ENCODE results near the gene DSG1.
"Not testable (repeated sequence)": the region's sequence is repeated elsewhere in the genome, so short reads cannot be mapped to it uniquely, and the experiment has no call there.

Gene DSG1

DNA sequence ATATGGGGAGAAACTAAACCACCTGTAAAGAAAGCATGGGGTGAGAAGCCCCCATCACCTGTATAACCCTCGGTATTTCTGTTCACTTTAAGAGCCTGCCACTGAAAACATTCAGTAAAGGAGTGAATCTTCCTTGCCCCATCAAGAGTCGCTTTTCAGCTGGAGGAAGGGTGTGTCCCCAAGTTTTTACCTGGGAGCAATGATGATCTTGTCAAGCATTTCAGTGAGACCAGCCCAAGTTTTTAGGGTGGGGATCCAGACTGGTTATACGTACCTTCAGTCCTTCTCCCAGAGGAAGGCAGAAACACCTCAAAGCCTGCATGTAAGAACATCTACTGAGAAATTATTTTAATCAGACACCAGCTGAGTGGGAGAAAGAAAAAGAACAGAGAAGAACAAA is at the start of gene DSG1:
DSG1 (plus strand) TSS at position 301 of the 400 bp plus-strand sequence. CDS start 141 bp downstream, outside the sequence.
- no peak for DNase-seq

DNA sequence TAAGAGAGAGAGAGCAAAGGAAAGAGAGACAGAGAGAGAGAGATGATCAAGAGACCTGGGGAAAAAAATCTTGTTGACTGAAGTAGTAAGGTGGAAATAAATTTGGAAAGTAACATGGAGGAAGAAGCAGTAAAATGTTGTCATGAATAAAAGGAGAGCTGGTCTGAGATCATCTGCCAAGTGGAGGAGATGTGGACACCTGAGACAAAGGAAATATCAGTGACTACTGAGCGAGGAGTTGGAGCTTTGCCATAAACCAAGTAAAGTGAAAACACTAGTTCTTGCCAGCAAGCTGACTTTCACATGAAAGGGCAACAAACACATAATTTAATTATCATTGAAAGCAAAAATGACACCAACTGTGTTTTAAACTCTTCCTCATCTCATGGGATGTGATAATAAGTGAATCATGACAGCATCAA is 49.0 kb upstream of the DSG1 start:
- DNase-seq: no peak

DNA sequence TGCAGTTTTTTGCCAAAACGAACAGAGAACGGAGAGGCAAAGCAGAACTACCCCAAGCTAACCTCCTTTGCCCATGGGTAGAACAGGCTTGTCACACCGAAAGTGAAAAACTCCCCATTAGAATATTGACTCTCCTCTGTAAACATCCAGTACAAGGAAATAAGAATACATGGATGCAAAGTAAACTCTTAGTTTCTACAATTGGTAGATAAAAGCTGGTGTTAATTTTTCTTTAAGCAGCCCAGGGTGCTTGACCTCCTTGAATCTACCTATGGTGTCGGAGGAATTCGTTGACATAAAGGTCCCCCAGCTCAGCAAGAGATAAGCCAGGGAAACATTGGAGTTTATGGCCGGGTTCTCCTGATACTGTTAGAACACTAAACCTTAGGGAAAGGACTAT is 48.4 kb upstream of the DSG1 start:
- no peak for DNase-seq

DNA sequence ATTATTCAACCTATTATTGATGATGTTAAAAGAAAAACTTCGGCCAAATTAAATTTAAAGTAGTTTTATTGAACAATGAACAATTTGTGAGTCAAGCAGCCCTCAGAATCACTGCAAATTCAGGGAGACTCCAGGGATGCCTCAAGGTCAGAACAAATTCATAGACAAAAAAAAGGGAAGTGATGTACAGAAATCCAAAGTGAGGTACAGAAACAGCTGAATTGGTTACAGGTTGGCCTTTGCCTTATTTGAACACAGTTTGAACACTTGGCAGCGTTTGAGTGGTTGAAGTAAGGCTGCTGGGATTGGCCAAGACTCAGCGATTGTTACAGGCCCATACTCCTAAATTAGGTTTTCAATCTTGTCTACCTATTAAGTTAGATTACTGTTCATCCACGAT is 47.4 kb upstream of the DSG1 start:
- no peak for DNase-seq

- DNase-seq: no peak
Measured at GRCh38 chr18:31273812-31274527, 44.0 kb upstream of the DSG1 start.

- DNase-seq: no peak
Measured at GRCh38 chr18:31274931-31275330, 43.0 kb upstream of the DSG1 start.

- no peak for DNase-seq
Measured at GRCh38 chr18:31275722-31276463, 42.1 kb upstream of the DSG1 start.

GRCh38 chr18:31278609-31279071 is 39.3 kb upstream of the DSG1 start:
- DNase-seq: no peak

DNA sequence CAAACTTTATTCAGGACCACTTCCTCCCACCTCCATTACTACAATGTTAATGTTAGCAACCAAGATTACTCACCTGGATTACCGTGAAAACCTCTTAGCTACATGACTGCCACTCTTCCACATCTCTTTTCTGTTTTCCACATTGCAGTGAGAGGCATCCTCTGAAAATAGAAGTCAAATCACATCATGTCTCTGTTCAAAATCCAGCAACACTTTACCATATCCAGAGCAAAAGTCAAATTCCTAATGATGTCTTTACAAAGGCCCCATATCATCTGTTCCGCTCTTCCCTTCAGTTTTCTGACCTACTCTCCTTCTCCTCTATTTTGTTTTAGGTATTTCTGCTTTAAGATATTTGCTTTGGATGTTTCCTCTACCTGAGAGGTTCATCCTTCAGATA is 37.5 kb upstream of the DSG1 start:
- DNase-seq: no peak

GRCh38 chr18:31281437-31281836 is 36.5 kb upstream of the DSG1 start:
- no peak for DNase-seq

- DNase-seq: not testable (repeated sequence)
Measured at GRCh38 chr18:31289446-31289845, 28.5 kb upstream of the DSG1 start.

DNA sequence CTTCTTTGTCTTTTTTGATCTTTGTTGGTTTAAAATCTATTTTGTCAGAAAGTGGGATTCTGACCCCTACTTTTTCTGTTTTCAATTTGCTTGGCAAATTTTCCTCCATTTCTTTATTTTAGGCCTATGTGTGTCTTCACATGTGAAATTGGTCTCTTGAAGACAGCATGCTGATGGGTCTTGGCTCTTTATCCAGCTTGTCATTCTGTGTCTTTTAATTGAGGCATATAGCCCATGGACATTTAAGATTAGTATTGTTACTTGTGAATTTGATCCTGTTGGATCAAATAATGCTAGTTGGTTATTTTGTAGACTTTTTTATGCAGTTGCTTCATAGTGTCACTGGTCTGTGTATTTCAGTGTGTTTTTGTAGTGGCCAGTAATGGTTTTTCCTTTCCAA is 26.3 kb upstream of the DSG1 start:
- DNase-seq: no peak

DNA sequence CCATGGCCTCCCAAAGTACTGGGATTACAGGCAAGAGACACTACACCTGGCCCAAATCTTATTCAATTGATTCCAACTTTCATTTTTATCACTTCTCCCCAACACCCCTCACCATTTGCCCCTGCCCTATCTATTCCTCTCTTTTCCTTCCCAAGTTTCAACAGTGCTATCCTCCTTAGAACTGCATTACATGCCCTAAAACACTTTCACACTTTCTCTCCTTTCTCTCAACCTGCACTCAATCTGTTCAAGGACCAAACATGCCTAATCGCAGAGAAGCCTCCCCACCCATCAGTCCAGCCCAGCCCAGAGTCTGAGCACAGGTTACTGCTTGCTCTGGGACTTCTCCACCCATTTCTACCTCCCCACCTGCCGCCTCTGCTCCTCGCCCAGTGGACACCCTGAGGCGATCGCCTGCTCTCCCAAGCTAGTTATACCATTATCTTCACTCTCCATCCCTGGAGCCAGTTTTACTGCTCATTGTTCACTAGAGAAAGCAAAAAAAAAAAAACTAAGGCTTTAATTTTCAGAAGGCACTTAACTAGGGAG is 23.7 kb upstream of the DSG1 start:
- DNase-seq: no peak

DNA sequence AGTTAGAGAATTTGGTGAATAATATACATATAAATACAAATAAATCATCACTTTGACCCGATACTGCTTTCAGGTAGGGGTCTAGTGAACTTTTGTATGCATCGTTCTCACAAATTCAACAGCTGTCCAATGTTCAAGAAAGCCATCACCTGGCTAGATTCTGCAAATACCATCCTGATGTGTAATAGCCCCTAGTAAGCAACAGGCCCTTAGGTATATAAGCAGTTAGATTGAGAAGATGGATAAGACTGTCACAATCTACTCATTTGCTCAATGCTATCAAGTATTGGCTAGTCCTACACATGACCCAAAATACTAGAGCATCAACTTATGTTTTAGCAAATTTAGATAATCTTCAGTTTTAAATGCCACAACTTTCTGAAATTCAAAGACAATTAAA is 20.7 kb upstream of the DSG1 start:
- DNase-seq: no peak

GRCh38 chr18:31301201-31301655 is 16.7 kb upstream of the DSG1 start:
- no peak for DNase-seq

DNA sequence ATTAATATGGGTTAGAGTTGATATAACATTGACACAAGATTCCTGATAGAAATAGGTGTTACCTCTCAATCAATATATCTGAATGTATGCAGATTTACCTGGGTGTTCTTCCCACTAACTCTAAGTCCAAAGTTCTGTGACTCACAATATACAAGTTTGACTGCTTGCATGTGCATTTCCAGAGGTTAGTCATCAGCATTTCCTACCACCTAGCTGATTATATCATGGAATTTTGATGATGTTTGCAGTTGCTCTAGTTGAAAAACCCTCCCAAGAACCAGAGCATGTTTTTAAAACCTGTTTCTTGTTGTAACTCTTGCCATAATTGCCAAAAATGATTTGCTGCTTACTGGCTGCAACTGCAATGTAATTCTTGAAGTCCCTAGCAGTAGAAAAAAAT is 15.0 kb upstream of the DSG1 start:
- no peak for DNase-seq

- DNase-seq: no peak
Measured at GRCh38 chr18:31303771-31304170, 14.2 kb upstream of the DSG1 start.

GRCh38 chr18:31309115-31309514 is 8.8 kb upstream of the DSG1 start:
- no peak for DNase-seq

DNA sequence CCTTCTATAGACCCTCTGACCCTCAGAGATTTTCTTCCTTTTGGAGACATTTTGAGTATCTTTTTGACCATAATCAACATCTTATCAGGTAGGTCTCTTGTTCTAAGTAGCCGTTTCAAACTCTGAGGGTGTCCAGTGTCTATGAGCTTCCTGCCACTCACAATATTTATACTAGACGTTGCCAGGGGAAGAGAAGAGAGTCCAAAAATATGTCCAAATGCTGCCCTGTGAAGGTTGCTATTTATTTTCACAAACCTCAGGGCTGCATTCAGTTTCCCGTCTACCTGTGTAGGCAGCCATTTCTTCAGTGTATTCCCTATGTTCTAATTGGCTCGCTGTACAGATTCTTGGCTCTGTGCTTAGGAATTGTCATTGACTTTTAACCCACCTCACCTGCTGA is 986 bp upstream of the DSG1 start:
- DNase-seq: no peak

GRCh38 chr18:31321719-31322118 is 3.8 kb downstream of the DSG1 start:
- DNase-seq: no peak

DNA sequence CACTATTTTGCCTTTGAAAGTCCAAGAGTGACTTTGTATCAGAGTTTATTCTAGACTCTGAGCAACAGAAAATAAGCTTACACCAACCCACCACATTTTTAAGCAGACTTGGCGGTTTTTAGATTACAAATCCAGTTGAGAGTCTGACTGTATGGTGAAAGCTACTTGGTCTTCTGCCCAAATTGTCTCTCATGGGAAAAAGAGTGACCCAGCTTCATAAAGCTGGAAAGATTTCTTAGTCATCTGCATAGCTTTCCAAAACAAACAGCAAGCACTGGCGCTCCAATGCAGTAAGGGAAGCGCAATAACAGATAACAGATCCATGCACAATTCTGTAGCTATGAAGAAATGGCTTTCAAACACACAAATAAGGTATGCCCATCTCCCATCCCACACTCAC is 7.1 kb downstream of the DSG1 start:
- DNase-seq: no peak

DNA sequence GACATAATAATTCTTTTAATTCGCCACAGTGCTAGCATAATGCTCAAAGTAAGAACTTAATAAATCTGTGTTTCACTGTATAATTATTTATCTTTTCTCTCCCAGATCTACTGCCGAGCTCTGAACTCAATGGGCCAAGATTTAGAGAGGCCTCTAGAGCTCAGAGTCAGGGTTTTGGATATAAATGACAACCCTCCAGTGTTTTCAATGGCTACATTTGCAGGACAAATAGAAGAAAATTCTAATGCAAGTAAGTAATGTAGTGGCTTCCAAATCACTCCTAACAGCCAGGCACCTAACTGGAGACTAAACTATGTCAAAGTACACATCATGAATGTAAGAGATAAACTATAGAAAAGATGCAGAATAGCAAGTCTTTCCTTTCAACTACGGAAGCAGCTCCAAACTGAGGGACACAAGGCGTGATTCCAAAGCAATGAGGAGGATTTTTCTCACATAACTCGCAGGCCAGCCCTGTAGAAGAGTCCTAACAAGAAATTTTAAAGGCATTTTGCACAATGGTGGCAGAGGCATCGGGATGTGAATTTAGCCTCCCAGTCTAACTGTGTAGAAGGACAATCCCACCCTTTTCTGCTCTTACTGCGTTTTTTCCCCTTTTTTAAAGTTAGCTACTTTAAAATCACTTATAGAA is 12.0 kb downstream of the DSG1 start:
- DNase-seq: no peak

GRCh38 chr18:31343454-31343853 is 25.5 kb downstream of the DSG1 start:
- DNase-seq: no peak

GRCh38 chr18:31353336-31353735 is 35.4 kb downstream of the DSG1 start:
- not testable (repeated sequence) for DNase-seq
